Measurements from ENCODE around the gene FAM163A.

FAM163A gene

DNA sequence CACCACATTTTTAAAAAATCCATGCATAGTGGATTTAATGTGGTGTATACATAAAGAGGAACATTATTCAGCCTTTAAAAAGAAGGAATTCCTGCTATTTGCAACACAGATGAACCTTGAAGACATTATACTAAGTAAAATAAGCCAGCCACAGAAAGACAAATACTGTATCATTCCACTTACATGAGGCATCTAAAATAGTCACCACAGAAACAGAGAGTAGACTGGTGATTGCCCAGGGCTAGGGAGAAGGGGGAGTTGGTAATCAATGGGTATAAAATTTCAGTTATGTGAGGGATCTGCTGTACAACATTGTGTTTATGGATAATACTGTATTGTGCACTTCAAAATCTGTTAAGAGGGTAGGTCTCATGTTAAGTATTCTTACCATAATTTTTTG is 10.0 kb downstream of the FAM163A start:
- DNase-seq (ENCODE audit: low spot score) = no peak

DNA sequence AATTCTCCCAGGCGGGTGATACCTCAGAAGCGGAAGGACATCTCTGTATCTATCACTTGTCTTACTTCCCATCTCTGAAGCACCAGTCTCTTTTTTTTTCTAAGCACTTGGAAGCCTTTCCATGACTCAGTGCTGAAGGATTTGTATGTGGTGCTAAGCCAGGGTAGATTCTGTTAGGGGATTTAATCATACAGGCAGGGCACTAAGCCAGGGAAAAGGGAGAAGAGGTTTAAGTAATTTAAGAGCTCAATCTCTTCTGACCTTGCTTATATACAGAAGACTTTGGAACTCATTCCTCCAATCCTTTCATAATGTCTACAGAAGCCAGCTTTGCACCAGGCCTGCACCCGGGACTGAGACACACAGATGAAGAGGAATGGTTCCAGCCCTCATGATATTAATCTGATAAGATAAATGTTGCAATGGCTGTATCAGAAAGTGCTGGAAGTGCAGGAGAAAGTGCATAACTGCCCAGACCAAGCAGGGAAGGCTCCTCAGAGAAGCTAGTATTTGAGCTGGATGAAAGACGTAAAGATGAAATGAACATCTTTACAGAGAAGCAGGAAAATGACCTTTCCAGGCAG is 11.0 kb downstream of the FAM163A start:
- DNase-seq (ENCODE audit: low spot score) = peak; percentile 52

DNA sequence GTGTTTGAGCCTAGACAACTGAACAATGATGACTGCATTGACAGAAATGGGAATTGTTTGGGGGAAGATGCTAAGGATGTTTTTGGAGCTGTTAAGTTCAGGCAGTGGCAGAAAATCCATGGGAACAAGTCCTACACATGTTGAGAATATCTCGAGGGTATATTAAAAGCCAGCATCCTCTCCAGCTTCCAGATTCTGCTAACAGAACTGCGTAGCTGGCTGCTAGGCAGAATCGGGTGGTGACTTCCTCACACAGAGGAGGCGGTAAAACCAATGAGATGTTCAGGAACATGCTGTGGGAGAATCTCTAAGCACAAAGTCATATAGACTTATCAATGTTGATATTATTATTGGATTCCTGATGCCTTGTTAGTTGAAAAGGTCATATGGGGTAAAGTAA is 14.8 kb downstream of the FAM163A start:
- DNase-seq (ENCODE audit: low spot score) = no peak

DNA sequence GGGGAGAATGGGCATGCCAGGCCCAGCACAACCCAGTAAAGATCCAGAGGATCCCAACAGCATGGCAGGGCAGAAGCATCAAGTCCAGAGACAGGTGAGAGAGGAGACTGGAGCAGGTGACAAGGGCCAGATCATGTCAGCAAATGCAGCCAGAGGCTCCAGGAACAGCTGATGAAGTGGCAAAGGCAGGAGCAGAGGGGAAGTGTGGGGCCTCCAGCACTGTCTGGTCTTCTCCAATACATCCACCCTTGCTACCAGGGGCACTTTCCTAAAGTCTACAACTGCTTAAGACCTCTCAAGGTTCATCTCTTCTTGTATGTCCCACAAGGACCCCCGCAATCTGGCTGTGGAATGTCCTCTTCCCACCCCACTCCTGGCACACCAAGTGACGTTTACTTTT is 17.4 kb downstream of the FAM163A start:
- no peak for DNase-seq (ENCODE audit: low spot score)

DNA sequence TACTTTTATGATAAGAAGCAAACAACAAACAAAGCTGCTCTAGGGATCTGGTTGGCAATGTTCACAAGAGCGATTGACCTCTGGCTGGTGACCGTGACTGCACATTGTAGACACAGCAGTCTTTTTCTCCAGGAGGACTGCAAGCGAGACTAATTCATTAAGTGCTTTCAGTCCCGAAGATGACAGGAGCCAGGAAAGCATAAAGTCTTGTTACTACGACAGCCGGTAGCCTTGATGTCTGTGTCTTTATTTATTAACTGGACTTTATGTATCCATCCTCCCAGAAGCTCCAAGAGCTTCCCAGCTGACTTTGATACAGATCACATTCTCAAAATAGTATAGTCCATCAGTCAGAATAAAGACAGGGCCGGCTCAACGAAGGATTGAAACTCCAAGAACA is 18.2 kb downstream of the FAM163A start:
- DNase-seq (ENCODE audit: low spot score) = no peak

DNA sequence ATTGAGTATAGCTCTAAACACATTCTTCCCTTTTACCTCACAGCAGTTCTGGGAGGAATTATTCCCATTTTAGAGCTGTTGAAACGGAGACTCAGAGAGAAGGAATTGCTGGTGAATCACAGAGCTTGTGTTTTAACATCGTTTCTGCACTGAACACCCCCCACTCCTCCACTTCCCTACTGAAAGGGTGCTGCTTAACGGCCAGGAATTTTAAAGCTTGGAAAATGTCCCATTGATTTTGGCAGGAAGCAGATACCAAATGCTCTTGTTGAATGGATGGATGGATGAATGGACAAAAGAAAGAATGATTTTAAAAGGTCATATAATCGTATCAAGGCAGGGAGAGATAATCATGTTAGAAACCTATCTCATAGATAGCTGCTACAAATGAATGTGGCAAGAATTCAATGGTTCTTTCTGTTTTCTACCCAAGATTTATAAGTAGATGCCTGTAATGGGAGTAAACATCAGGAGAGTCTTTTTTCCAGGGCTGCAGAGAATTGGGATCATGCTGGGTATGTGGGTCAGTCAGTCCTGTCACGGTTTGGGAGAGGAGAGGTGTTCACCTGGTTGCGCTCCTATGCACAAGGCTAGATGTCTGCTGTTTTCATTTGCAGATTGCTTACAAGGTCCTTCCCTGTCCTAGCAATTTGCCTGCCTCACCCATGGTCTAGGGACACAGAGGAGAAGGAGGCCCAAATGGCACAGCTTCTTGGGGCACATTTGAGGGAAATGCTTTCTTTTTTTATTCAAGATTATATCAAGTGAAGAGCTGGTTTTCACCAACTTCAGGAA is 19.0 kb downstream of the FAM163A start:
- DNase-seq (ENCODE audit: low spot score) = no peak

DNA sequence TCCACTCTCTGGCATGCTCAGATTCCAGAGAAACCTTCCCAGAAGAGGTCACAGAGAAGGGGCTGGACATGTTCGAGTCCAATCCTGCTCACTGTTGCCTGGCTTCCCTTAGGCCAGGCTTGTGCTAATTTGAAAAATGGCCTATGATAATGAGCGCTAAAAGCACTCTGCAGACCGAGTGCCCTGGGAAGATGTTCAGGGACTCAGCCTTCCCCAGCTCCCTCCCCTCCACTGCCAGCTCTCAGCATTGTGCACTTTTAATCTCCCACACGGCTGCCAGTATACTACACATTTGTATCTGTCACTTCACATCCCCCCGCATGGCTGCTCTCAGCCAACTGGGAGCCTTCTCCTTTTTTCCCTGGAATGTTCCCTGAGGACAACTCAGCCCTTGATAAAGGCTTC is 24.1 kb downstream of the FAM163A start:
- DNase-seq (ENCODE audit: low spot score) = no peak

DNA sequence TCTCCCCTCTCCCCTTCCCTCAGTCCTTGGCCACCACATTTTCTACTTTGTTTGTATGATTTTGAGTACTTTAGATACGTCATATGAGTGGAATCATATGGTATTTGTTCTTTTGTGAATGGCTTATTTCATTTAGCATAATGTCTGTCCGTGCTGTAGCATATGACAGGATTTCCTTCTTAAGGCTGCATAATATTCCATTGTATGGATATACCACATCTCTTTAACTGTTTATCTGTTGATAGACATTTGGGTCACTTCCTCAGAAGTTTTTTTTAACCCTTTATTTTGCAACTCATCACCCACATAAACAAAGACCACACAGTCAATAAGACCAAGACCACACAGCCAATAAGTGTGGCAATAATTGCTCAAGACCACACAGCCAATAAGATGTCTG is 24.9 kb downstream of the FAM163A start:
- no peak for DNase-seq (ENCODE audit: low spot score)

DNA sequence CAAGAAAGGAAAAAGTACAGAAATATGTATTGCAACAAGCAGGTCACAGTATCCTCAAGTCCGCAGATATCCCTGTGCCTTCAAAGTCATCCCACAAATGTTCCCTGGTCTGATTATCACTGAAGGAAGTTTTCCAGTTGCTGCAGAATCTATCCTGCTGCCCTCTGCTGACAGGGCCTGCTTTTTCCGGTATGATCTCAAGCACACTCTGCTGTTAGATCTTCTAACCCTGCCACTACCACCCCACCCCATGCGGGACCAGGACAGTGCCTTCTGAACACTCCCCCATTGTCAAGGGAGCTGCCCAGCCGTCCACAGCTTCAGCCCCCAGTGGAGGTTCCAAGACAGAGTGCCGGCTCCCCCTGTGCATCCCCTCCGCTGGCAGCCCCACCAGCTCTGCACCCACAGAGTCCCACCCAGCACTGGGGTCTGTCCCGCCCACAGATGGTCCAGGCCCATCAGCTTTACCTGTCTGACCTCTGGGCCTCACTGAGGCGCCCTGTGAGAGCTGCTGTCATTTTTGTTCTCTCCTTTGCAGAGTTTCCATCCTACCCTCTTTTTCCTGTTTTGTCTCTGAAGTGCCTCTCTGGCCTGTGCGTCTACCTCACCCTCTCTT is 27.9 kb downstream of the FAM163A start:
- no peak for DNase-seq (ENCODE audit: low spot score)

DNA sequence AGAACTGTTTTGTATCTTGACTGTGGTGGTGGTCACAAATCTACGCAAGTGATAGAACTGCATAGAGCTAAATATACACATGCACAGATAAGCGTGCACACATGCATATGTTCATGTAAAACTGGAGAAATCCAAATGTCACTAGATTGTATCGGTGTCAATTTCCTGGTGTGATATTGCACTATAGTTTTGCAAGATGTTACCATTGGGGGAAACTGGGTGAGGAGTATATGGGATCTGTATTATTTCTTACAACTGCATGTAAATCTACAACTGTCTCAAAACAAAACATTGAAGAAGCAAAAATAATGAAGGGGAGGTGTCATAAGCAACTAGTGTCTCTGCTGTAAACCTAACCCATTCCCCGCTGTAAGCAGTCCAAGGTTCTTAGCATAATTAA is 30.2 kb downstream of the FAM163A start:
- DNase-seq (ENCODE audit: low spot score) = no peak

DNA sequence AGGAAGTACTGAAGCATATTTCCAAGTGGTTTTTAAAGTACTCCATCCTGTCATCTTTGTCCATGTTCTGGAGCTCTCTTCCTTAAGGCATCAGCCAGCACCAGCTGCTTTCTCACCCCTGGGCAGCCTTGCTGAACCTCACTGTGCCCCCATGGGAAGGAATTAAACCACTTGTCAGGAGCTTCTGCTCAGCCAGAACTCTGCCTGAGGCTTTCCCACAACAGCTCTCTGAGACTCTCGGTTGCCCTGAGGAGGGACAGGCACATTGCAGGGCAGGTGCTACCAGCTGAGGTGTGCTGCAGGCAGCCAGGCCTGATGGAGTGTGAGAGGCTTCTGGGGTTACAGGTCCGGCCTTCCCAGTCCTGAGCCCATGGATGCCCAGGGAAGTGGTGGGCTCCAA is 30.9 kb downstream of the FAM163A start:
- no peak for DNase-seq (ENCODE audit: low spot score)

DNA sequence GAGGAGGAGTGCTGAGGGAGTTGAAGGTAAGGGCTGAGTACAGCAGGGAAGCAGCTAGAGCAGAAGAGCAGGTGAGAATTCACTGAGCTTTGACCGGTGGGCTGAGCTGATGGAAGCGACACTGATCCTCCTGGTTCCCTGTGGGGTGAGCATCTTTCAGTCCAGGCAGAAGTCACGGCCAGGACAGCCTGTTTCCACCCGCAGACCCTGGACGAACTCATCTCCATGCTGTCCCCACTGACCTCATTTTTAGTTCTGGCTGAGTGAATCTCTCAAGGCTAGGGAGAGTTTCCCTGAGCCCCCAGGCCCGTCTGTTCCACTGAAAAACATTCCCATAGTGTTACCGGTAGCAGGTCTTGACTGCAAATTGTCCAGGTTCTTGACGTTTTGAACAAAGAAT is 31.5 kb downstream of the FAM163A start:
- no peak for DNase-seq (ENCODE audit: low spot score)

DNA sequence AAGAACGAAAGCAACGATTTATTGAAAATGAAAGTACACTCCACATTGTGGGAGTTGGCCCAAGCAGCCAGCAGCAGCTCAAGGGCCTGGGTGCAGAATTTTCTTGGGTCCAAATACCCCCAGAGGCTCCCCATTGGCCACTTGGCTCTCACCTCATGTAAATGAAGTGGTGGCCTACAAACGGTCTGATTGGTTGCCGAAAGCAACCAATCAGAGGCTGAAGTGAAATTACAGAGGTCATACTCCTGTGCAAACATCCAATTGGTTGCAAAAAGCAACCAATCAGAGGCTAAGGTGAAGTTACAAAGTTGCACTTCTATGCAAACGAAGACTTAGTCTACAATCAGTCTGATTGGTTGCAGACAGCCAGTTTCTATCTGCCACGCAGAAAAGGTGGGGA is 31.9 kb downstream of the FAM163A start:
- DNase-seq (ENCODE audit: low spot score) = no peak

DNA sequence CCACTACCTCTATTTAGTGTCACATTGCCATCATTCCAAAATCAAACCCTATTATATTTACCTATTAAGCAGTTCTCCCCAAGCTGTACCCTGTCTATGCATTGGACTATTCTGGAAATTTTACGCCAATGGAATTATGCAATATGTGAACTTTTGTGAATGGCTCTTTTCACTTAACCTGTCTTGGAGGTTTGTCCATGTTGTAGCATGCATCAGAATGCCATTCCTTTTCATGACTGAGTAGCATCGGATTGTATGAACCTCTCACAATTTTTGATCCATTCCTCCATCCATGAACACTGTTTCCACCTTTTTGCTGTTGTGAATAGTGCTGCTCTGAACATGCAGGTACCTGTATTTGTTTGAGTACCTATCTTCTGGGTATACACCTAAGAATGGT is 33.7 kb downstream of the FAM163A start:
- no peak for DNase-seq (ENCODE audit: low spot score)

DNA sequence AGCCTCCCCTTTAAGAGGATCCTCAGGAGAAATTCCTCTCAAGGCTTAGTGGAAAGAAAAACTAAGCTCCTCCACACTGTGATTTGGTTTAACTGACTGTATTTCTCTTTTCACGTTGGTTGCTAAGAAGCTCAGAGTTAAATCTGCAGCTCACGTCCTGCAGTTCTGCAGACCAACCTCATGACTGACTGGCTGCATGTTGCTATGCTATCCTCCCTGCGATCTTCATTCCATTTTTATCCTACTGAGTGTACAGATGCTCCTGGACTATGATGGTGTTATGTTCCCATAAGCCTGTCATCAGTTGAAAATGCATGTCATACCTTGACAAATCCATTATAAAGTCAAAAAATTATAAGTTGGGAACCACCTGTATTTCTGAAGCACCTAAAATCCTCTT is 34.6 kb downstream of the FAM163A start:
- no peak for DNase-seq (ENCODE audit: low spot score)

DNA sequence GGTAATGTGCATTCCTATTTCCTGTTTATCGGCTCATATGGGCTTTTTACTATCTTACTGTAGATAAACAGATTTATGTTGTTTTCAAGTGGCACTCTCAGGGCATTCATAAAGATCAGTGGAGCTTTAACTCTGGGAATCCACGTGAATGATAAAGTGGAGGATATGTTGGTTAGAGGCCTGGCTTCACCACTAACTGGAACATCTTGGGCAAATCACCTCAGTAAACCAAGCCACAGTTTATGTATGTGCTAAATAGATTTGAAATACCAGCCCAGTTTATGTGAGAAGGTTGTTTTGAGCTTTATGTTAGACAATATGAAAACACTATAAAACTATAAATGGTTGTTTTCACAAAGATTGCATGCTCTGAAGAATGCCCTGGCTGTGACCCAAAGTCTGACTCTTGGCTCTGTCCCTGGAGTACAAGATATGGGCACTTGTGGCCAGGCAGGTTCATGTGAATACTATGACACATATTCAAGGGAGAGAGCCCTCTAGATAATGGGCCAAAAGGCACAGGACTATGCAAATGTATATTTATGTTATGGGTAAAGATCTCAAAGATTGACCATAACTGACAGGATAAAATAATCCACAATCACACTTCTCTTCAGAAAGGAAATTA is 36.7 kb downstream of the FAM163A start:
- no peak for DNase-seq (ENCODE audit: low spot score)

DNA sequence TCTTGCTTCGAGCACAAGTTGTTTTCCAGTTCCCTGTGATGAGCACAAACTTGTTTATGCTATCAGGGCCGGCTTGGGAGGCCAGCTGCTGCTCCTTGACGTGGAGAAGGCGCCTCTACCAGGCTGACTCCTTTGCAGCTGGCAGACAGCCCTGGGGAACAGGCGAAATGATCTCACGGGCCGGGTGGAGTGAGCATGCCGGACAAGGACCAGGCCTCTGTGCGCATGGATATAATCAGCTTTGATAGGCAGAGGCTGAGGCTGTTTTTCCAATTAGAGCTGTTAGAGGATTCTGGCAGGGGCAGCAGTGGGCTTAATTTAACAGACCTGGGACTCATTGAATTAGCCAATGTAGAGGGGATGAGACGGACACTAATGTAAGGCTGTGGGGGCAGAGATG is 38.9 kb downstream of the FAM163A start:
- DNase-seq (ENCODE audit: low spot score) = no peak

DNA sequence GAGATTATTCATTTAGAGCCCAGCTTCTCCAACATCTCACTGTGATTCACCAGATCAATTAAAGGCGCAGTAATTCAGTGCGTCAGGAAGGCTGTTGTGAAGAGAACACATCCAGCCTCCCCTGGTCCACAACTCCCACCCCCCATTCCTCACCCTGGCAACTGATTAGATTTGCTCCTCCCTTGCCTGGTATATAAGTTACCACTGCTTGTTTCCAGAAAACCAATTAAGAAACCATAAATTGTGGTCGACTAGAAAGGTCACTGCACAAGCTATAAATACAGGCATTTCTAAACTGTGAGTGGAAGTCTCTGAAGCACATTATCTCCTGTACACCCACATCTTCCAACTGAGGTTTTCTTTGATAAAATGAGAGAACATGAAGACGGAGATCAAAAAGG is 41.9 kb downstream of the FAM163A start:
- no peak for DNase-seq (ENCODE audit: low spot score)

DNA sequence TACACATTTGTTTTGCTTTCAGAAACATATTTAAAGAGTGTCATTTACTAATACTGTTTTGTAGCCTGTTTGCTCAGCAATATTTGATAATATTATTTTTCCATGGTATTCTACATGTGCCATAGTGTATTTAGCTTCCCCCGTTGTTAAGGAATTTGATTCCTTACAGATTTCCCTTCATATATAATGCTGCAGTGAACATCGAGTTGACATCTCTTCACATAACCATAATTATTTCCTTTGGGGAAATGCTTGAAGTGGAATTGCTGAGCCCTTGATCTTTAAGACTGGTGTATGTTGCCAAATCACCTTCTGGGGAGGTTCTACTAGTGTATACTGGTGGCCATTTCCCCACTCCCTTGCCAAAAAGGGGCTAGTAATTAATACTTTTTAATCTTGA is 42.6 kb downstream of the FAM163A start:
- no peak for DNase-seq (ENCODE audit: low spot score)

DNA sequence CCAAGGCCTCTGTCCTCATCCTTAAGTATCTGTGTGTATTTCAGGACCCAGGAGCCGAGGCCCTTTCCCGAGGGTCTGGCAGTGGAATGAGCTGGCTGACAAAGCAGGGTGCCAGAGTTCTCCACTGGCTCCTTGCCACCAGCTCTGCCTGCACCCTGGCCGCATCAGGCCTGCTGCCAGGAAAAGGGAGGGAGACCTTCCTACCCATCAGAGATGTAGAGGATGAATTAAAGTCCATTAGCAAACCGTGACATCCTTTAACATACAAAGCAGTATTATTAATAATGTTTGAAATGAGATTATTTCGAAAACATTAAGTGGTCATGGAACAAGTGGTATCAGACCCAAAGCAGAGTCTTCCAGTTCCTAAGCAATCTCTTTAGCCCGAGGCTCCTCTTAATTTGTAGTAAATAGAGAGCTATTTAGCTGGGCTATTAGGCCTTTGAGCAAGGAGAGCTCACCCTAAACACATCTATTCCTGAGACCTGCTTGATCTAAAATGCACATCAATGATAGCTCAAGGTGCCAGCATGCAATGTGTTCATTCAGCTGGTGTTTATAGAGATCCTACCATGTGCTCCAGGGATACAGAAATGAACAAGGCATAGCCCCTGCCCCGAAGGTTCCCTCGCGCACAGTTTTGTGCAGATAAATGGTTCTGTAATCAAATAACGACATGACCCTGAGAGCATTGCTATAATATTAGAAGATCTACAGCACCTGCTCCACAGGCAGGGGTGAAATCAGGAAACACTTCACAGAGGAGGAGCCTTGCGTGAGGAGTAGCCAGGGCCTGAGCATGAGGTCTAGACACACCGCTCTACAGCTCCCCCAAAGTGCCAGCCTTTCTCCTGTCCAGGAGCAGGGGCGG is 44.0 kb downstream of the FAM163A start:
- no peak for DNase-seq (ENCODE audit: low spot score)

DNA sequence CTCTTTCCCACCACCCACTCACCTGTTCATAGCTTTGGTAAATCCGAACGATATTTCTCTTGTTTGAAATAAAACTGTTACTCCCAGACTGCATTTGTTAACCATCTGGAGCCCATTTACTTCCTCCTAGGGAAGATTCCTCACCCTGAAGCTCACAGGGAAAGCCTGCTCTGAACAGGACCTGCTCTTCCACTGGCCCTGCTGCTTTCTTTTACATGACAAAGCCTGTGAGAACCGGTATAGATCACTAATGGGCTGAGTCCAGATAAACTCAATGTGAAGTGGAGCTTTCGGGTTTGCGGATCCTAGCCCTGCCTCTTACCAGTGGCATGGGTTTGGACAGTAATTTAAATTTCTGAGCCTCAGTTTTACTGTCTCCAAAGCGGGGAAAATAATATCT is 45.2 kb downstream of the FAM163A start:
- no peak for DNase-seq (ENCODE audit: low spot score)

DNA sequence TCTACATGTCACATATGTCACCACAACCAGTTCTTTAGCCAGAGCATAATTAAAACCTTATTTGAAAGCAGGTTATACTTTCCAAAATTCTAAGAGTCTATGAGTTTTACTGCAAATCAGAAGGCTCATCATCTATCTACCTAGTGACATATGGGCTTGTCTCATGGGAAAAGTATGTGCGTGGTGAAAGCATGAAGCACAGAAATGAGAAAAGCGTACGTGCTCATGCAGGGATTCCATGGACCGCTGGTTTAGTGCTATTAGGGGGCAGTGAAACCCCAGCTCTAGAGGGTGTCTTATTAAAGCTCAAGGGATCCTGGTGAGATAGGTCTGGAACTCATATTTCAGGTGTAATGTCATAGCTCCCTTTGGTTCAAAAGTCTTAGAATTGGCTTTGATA is 50.2 kb downstream of the FAM163A start:
- no peak for DNase-seq (ENCODE audit: low spot score)
